Hematopoietic multipotent progenitor cell treated with erythropoietin and hydrocortisone succinate and interleukin-3 and kit ligand, for 17 days (in vitro differentiated cells): ENCODE results near the gene MAP1LC3B2.

Source experiments
- DNase-seq: peaks from one replicate; pipeline ENCODE4 v3.0.0-alpha.2; 2015; ENCODE audit warnings: low spot score

MAP1LC3B2 gene

GRCh38 chr12:116538076-116538591 is 21.0 kb upstream of the MAP1LC3B2 start:
- no peak for DNase-seq

- no peak for DNase-seq
These were observed 20.4 kb upstream of the MAP1LC3B2 start for GRCh38 chr12:116538682-116539305.

DNA sequence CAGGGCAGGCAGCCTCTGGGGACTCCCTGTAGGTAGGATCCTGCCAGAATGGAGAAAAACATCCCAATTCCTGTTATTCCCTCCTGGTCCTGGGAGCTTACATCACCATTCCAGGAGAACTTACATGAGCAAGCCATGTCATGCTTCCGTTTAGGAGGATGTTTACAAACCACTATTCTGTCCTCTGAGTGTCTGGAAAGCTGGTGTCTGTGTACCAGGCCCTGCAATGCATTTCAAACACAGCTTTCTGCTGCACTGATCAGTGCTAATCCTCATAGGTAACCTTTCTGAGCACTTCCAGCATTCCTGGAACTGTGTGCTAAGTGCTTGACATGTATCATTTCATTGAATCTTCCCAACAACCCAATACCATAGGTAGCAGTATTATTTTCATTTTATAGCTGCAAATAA is 19.8 kb upstream of the MAP1LC3B2 start:
- DNase-seq = no peak

DNA sequence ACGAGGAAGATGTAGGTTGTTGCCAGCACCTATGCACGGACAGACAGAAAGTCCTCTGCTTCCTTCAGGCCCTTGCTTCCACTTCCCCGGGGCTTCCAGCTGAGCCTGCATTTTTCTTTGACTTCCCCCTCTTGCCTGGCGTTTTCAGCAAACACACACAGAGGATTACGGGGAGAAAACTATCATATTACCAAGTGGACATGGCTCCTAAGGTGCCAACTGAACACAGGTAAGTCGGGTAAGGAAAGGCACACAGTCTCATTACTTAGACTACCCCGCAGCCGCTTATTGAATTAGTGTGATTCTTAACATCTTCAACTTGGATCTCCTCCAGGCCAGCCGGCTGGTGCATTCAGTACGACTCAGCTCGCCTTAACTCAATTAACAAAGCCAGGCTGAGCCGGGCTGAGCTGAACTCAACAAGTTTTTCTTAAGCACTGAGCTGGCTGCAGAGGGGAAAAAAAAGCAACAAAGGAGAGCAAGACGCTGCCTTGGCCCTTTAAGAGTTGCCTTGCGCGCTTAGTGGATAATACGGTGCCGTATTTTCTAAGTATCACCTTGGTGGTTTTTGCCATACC is 19.2 kb upstream of the MAP1LC3B2 start:
- no peak for DNase-seq

- DNase-seq = no peak
These were observed 18.5 kb upstream of the MAP1LC3B2 start for GRCh38 chr12:116540622-116541152.

DNA sequence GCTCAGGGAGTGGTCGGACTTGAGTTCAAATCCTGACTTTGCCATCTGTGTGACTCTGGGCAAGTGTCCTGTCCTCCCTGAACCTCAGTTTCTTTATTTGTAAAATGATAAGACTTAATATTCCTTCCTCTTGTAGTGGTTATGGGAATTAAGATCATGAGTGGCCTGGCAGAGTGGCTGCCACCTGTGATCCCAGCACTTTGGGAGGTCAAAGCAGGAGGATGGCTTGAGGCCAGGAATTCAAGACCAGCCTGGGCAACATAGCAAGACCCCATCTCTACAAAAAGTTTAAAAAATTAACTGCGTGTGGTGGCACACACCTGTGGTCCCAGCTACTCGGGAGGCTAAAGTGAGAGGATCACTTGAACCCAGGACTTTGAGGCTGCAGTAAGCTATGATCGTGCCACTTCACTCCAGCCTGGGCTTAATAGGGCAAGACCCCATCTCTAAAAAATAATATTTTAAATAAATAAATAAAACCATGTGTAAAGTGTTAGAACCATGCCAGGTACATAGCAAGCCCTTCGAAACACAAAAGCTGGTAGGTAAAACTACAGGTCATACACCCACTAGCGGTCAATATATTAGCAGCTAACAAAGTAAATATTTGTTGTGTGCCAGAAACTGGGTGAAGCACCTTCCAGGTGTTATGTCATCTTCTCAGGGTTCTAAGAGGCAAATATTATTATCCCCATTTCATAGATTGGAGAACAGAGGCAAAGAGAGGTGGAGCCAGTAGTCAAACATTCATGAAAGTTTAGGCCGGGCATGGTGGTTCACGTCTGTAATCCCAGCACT is 17.4 kb upstream of the MAP1LC3B2 start:
- no peak for DNase-seq

GRCh38 chr12:116542345-116542956 is 16.7 kb upstream of the MAP1LC3B2 start:
- DNase-seq = no peak

- no peak for DNase-seq
These were observed 14.5 kb upstream of the MAP1LC3B2 start for GRCh38 chr12:116544656-116545055.

- no peak for DNase-seq
These were observed 14.0 kb upstream of the MAP1LC3B2 start for GRCh38 chr12:116545144-116545543.

DNA sequence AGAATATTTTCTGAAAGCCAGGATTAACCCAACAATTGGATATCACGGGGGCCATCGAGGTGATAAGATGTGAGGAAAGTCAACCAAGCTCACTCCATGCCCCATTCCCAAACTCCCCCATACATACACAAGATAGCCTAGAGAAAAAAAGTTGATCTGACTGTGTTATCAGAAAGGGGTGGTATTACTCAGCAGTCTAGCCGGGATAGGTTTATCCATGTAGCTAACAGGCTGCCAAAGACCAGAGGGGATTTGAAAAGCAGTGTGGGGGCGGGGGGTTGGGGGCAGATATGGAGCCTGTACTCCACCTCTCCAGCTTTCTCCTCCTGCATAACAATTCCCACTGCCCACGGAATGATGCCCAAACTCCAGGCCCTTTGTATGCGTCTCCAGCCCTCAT is 13.2 kb upstream of the MAP1LC3B2 start:
- DNase-seq = no peak

GRCh38 chr12:116547955-116548501 is 11.2 kb upstream of the MAP1LC3B2 start:
- no peak for DNase-seq

DNA sequence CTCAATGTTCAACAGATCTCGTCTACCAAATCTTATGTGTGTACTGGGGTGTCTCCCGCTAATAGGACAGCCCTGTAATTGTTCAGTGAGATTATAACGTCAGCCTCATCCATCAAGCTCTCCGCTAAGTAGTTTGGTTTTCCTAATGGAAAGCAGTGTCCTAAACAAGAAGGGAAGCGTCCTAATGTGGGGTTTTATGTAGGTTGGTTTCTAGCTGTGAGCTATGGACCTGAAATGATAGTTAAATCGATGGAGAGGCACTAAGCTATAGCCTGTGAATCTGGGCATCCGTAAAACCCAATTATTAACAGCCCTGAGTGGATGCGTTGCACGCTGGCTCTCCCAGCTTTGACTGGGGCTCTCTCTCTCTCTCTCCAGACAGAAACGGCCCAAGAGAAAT is 9.2 kb upstream of the MAP1LC3B2 start:
- DNase-seq = no peak

- no peak for DNase-seq
These were observed 8.0 kb upstream of the MAP1LC3B2 start for GRCh38 chr12:116551151-116551550.

GRCh38 chr12:116551619-116551951 is 7.6 kb upstream of the MAP1LC3B2 start:
- DNase-seq = no peak

GRCh38 chr12:116551952-116552772 is 7.0 kb upstream of the MAP1LC3B2 start:
- DNase-seq = no peak

DNA sequence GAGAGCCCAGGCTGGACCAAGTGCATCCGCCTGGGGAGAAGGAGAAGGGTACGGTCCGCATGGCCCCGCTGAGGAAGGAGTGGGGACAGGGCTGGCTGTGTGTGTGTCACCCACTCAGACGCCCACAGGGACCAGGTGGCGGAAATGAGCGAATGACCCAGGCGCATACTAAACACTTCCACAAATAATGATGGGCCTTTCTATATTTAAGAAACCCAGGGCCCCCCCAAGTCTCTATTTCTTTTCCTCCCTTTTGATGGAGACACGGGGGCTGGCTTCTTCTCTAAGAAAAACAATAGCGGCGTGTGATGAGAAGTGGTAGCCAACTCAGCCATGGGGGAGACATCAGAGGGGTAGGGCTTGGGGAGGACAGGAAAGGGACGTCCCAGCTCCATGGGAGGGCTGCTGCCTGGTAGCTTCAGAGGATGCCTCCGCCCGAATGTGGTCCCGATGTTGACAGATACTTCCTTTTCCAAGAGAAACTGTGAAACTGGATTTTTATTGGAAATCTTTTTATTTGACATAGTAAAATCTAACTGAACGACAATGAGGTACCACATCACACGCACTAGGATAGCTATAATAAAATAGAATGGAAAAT is 6.3 kb upstream of the MAP1LC3B2 start:
- no peak for DNase-seq

- no peak for DNase-seq
These were observed 2.7 kb upstream of the MAP1LC3B2 start for GRCh38 chr12:116556356-116556952.

DNA sequence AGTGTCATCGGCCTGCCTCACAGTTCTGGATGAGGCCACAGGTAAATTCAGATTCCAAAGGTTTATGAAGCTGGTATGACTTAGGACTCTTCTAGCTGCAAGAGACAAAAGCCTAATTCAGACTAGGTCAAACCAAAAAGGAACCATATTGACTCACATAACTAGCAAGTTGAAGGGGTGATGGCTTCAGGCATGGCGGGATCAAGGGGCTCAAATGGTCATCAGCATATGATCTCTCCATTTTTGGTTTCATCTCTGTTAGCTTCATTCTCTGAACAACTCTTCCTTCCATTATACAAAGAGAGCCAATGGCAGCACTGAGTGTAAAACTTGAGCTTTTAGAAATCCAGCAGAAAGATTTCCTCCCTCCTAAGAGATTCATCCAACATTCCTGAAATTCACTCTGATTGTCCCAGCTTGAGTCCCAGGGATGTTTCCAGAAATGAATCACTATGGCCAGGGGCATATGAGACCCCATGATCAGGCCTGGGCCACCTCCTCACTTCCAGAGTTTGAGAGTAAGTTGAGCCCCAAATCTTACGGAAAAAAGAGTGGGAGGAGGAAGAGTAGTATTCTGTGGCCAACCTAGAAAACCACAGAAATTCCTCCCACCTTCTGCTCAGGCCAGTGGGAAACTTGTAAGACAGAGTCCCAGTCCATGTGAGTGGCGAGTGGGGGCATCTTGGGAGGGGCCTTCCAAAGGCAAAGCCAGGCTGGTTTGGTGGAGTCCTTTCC is 2.0 kb upstream of the MAP1LC3B2 start:
- no peak for DNase-seq

DNA sequence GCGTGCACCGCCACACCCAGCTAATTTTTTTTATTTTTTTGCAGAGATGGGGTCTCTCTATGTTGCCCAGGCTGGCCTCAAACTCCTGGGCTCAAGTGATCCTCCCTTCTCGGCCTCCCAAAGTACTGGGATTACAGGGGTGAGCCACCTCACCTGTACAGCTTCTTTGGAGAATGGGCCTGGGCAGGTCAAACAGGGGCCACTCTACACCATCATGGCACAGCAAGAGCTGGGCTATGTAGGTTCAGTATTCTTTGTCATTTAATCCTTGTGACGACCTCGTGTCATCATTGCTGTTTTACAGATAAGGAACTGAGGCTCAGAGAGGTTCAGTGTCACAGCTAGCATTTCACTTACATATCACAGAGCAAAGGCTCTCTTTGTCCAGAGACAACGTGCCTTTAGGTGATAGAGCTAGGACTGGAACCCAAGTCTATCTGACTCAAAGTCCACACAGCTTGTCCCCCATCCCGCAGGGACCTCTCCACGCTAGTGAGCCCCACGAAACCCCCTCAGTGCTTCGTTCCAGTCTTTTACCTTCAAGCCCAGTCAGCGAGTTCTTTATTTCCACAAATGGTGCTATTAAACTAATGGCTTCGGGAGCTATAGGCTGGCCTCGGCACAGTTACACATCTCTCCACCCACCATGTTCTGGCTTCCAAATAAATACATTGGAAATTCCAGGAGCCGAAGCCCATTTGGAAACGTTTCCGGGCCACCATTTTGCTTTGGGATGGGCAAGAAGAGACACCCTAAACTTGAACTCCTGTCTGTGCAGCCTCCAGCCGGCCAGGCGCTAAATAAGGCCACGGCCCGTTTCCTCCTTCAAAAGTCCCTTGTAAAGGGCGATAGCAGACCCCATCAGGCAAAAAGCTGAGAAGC is 660 bp upstream of the MAP1LC3B2 start:
- DNase-seq = peak; percentile 29
